Smooth muscle cell (in vitro differentiated cells): ENCODE data around the gene POLR1G. TPM values are rescaled to one million over a fixed set of nuclear protein-coding genes. Genes with fewer than 3 reads are reported as not detected.
A peak's percentile ranks its signal among the peaks of the same experiment; 100 is the strongest.

Experiments
- DNase-seq: peaks from one replicate; lab custom pipeline; 2025; ENCODE audit not compliant: unreplicated experiment; lab: John Stamatoyannopoulos, UW
- H2AFZ ChIP-seq: fragments of 200-600 bp; sonication (generic); 2 replicates; pipeline ENCODE4 v1.6.0; 2016; ENCODE audit warnings: antibody characterized with exemption, low read depth, mild to moderate bottlenecking
- H3F3A ChIP-seq: fragments of 200-600 bp; sonication (generic); 2 replicates; pipeline ENCODE4 v1.6.0; 2017; ENCODE audit warnings: antibody characterized with exemption, low read depth
- H3K27ac ChIP-seq: fragments of 200-600 bp; sonication (generic); 2 replicates; pipeline ENCODE4 v1.5.1; 2016; ENCODE audit warnings: low read depth, mild to moderate bottlenecking
- H3K27me3 ChIP-seq: fragments of 200-600 bp; sonication (generic); 2 replicates; pipeline ENCODE4 v1.6.1; 2016; ENCODE audit warnings: low read depth, mild to moderate bottlenecking
- H3K36me3 ChIP-seq: fragments of 200-600 bp; sonication (generic); 2 replicates; pipeline ENCODE4 v1.5.1; 2016; ENCODE audit warnings: low read depth
- H3K4me1 ChIP-seq: fragments of 200-600 bp; sonication (generic); 2 replicates; pipeline ENCODE4 v1.5.1; 2016; ENCODE audit warnings: low read depth
- H3K4me2 ChIP-seq: fragments of 200-600 bp; sonication (generic); 2 replicates; pipeline ENCODE4 v1.6.0; 2016; ENCODE audit warnings: mild to moderate bottlenecking
- H3K4me3 ChIP-seq: fragments of 200-600 bp; sonication (generic); 2 replicates; pipeline ENCODE4 v1.5.1; 2016; ENCODE audit warnings: mild to moderate bottlenecking
- H3K79me2 ChIP-seq: fragments of 200-600 bp; sonication (generic); 2 replicates; pipeline ENCODE4 v1.6.0; 2016; ENCODE audit warnings: low read depth, mild to moderate bottlenecking
- H3K9ac ChIP-seq: fragments of 200-600 bp; sonication (generic); 2 replicates; pipeline ENCODE4 v1.6.0; 2016; ENCODE audit warnings: low read depth
- H3K9me3 ChIP-seq: fragments of 200-600 bp; sonication (generic); replicated peaks from 2 replicates; pipeline ENCODE4 v1.5.1; 2016; ENCODE audit warnings: low read depth
- H4K20me1 ChIP-seq: fragments of 200-600 bp; sonication (generic); 2 replicates; pipeline ENCODE4 v1.6.0; 2016; ENCODE audit warnings: low read depth
- WGBS: methylation state at CpG from one replicate; pipeline ENCODE4 v1.1.7; 2016; ENCODE audit warnings: low lambda C conversion rate; 5-methylcytosine and 5-hydroxymethylcytosine counted together
- microRNA-seq: library from miRNA; unstranded; fragments of <30 nt; microRNA quantifications from one replicate; pipeline ENCODE4, GENCODE V29; 2016; ENCODE audit warnings: borderline number of aligned reads
- polyA plus RNA-seq: library from polyadenylated mRNA; unstranded; fragments of >200 nt; fragmentation: Nextera tagmentation; extraction: Ambion mirVana; gene quantifications from 2 replicates; pipeline ENCODE4 v1.2.1, GENCODE V29; 2016
- small RNA-seq: library from RNA; depleted of rRNA; stranded (forward); fragments of <200 nt; gene quantifications from one replicate; pipeline ENCODE3, GENCODE V24; 2014
- total RNA-seq: library from RNA; depleted of rRNA; stranded (reverse); fragments of >200 nt; gene quantifications from 2 replicates; pipeline ENCODE4 v1.2.3, GENCODE V29; 2014
- TF ChIP-seq, protein P1 (sequence below): fragments of 200-600 bp; sonication (generic); IDR thresholded peaks from 2 replicates; pipeline ENCODE4 v1.5.1; 2017; ENCODE audit warnings: borderline replicate concordance, mild to moderate bottlenecking, antibody characterized with exemption; ENCODE audit not compliant: insufficient read depth, poor library complexity, severe bottlenecking

Gene POLR1G
- total and polyA plus RNA-seq, 2 experiments from 2014 or later = 1.6 to 2.7 TPM

DNA sequence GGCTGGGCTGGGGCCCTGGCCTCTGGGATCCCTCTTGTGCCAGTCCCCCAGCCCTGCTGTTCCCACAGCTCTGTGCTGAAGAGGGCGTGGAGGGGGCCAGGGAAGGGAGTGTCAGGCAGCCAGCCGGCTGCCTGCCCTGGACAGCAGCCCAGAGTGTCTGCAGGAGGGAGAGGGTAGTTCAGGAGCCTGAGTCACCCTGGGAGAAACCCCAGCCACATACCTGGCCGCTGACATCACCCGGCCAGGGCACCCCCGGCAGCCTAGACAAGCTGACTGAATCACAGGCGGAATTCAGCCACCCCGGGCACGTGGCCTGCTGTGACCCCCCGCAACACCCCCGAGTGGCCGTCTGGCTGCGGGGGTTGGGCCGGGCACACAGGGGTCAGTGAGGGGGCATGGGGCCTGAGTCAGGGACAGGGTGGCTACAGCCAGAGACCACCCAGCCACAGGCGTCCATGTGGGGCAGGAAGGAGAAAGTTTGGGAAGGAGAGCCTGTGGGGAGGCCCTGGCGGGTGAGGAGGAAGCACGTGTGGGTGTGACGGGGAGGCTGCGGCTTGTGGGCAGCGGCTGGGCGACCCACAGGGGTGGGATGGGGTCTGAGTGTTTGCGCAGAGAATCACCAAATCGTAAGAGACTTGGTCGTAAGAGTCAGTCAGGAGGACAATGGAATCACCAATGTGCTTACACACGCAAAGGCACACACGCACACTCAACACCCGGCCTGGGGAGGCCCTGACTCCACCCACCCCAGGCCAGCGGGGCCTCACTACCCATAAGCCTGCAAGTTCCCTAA lies 49.5 kb downstream of the POLR1G start:
- H3K36me3 ChIP-seq = no peaks in the 10 kb centered on the region
- H3K4me2 ChIP-seq = peak overlapping the region; percentile 74
- H3K9me3 ChIP-seq = no peaks in the 10 kb centered on the region
- H3K27ac ChIP-seq = peak overlapping the region; percentile 99
- no peak overlapping the region for H2AFZ ChIP-seq
- peak overlapping the region; percentile 95 for H3K9ac ChIP-seq
- peak; percentile 89 for DNase-seq
- TF ChIP-seq, protein P1, sequence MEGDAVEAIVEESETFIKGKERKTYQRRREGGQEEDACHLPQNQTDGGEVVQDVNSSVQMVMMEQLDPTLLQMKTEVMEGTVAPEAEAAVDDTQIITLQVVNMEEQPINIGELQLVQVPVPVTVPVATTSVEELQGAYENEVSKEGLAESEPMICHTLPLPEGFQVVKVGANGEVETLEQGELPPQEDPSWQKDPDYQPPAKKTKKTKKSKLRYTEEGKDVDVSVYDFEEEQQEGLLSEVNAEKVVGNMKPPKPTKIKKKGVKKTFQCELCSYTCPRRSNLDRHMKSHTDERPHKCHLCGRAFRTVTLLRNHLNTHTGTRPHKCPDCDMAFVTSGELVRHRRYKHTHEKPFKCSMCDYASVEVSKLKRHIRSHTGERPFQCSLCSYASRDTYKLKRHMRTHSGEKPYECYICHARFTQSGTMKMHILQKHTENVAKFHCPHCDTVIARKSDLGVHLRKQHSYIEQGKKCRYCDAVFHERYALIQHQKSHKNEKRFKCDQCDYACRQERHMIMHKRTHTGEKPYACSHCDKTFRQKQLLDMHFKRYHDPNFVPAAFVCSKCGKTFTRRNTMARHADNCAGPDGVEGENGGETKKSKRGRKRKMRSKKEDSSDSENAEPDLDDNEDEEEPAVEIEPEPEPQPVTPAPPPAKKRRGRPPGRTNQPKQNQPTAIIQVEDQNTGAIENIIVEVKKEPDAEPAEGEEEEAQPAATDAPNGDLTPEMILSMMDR = no peak
- 2% methylated on average over 27 of the region's 27 CpGs for WGBS
- H3K4me1 ChIP-seq = no peaks in the 10 kb centered on the region
- H3F3A ChIP-seq = peaks cover 3% of the 10 kb centered on the region
- no peak overlapping the region for H3K4me3 ChIP-seq
- no peaks in the 10 kb centered on the region for H4K20me1 ChIP-seq
- H3K79me2 ChIP-seq = no peaks in the 10 kb centered on the region
- H3K27me3 ChIP-seq = no peaks in the 10 kb centered on the region

GRCh38 chr19:45456500-45456815 lies 50.0 kb downstream of the POLR1G start:
- H3K4me3 ChIP-seq = no peak overlapping the region
- H2AFZ ChIP-seq = no peak overlapping the region
- H3K27ac ChIP-seq = peak overlapping the region; percentile 99
- no peaks in the 10 kb centered on the region for H3K79me2 ChIP-seq
- no peaks in the 10 kb centered on the region for H3F3A ChIP-seq
- DNase-seq = no peak
- H3K9me3 ChIP-seq = no peaks in the 10 kb centered on the region
- 42% methylated on average over 2 of the region's 2 CpGs for WGBS
- TF ChIP-seq, protein P1 = no peak
- no peaks in the 10 kb centered on the region for H3K27me3 ChIP-seq
- no peaks in the 10 kb centered on the region for H4K20me1 ChIP-seq
- H3K9ac ChIP-seq = peak overlapping the region; percentile 95
- peak overlapping the region; percentile 74 for H3K4me2 ChIP-seq
- no peaks in the 10 kb centered on the region for H3K36me3 ChIP-seq
- H3K4me1 ChIP-seq = no peaks in the 10 kb centered on the region

- DNase-seq = no peak
- no peak overlapping the region for H3K9ac ChIP-seq
- H3K4me2 ChIP-seq = no peak overlapping the region
- H3F3A ChIP-seq = no peaks in the 10 kb centered on the region
- H3K9me3 ChIP-seq = no peaks in the 10 kb centered on the region
- TF ChIP-seq, protein P1 = no peak
- no peak overlapping the region for H3K27ac ChIP-seq
- no peaks in the 10 kb centered on the region for H3K79me2 ChIP-seq
- no peak overlapping the region for H2AFZ ChIP-seq
- H3K27me3 ChIP-seq = no peaks in the 10 kb centered on the region
- no peaks in the 10 kb centered on the region for H3K4me1 ChIP-seq
- H3K36me3 ChIP-seq = no peaks in the 10 kb centered on the region
- H3K4me3 ChIP-seq = no peak overlapping the region
- H4K20me1 ChIP-seq = no peaks in the 10 kb centered on the region
Observed at GRCh38 chr19:45457776-45458175, 51.3 kb downstream of the POLR1G start.

Small RNAs within 50 kb of the gene (microRNA-seq; reads per million reads assigned to microRNA genes)
- gene MIR6088 = not detected

Small RNAs within 50 kb of the gene (small RNA-seq; reads per million reads assigned to genes)
- not detected for gene MIR6088

Other genes with a start within 250 kb of the POLR1G start
- 1.1 and 1.6 TPM in 2 replicates for gene NKPD1, start 245.7 kb upstream of the POLR1G start, total RNA-seq
- 0.13 and 1.1 TPM in 2 replicates for gene NKPD1, start 245.7 kb upstream of the POLR1G start, polyA plus RNA-seq
- gene TRAPPC6A, start 228.4 kb upstream of the POLR1G start, total RNA-seq = 6.0 and 10.2 TPM in 2 replicates
- 31.0 and 32.2 TPM in 2 replicates for gene TRAPPC6A, start 228.4 kb upstream of the POLR1G start, polyA plus RNA-seq
- gene BLOC1S3, start 227.9 kb upstream of the POLR1G start, total RNA-seq = 3.5 and 5.5 TPM in 2 replicates
- 7.7 and 14.5 TPM in 2 replicates for gene BLOC1S3, start 227.9 kb upstream of the POLR1G start, polyA plus RNA-seq
- gene EXOC3L2, start 161.2 kb upstream of the POLR1G start, total RNA-seq = 0.76 and 1.8 TPM in 2 replicates
- 6.0 and 7.5 TPM in 2 replicates for gene EXOC3L2, start 161.2 kb upstream of the POLR1G start, polyA plus RNA-seq
- gene MARK4, start 155.4 kb upstream of the POLR1G start, total RNA-seq = 20.0 and 23.0 TPM in 2 replicates
- gene MARK4, start 155.4 kb upstream of the POLR1G start, polyA plus RNA-seq = 15.6 and 21.9 TPM in 2 replicates
- not detected in 2 replicates for gene CKM, start 83.8 kb upstream of the POLR1G start, total RNA-seq
- 0.31 TPM in 1 of 2 replicates, not detected in the other for gene CKM, start 83.8 kb upstream of the POLR1G start, polyA plus RNA-seq
- 2.6 and 6.3 TPM in 2 replicates for gene KLC3, start 65.9 kb upstream of the POLR1G start, total RNA-seq
- gene KLC3, start 65.9 kb upstream of the POLR1G start, polyA plus RNA-seq = 4.8 and 11.2 TPM in 2 replicates
- 12.8 and 13.4 TPM in 2 replicates for gene ERCC2, start 36.1 kb upstream of the POLR1G start, total RNA-seq
- gene ERCC2, start 36.1 kb upstream of the POLR1G start, polyA plus RNA-seq = 5.7 and 14.6 TPM in 2 replicates
- 26.3 and 66.4 TPM in 2 replicates for gene PPP1R13L, start 1.6 kb upstream of the POLR1G start, total RNA-seq
- gene PPP1R13L, start 1.6 kb upstream of the POLR1G start, polyA plus RNA-seq = 28.1 and 77.1 TPM in 2 replicates
- 60.8 and 72.6 TPM in 2 replicates for gene ERCC1, start 17.3 kb downstream of the POLR1G start, total RNA-seq
- 81.5 and 90.4 TPM in 2 replicates for gene ERCC1, start 17.3 kb downstream of the POLR1G start, polyA plus RNA-seq
- 171 and 186 TPM in 2 replicates for gene FOSB, start 61.4 kb downstream of the POLR1G start, total RNA-seq
- 178 and 299 TPM in 2 replicates for gene FOSB, start 61.4 kb downstream of the POLR1G start, polyA plus RNA-seq
- gene RTN2, start 90.4 kb downstream of the POLR1G start, total RNA-seq = 6.3 and 20.5 TPM in 2 replicates
- gene RTN2, start 90.4 kb downstream of the POLR1G start, polyA plus RNA-seq = 24.4 and 28.0 TPM in 2 replicates
- 0.58 TPM in 1 of 2 replicates, not detected in the other for gene PPM1N, start 91.8 kb downstream of the POLR1G start, total RNA-seq
- 0.16 and 1.3 TPM in 2 replicates for gene PPM1N, start 91.8 kb downstream of the POLR1G start, polyA plus RNA-seq
- gene VASP, start 100.8 kb downstream of the POLR1G start, total RNA-seq = 75.8 and 83.8 TPM in 2 replicates
- gene VASP, start 100.8 kb downstream of the POLR1G start, polyA plus RNA-seq = 73.6 and 107 TPM in 2 replicates
- 6.2 and 8.8 TPM in 2 replicates for gene OPA3, start 178.2 kb downstream of the POLR1G start, total RNA-seq
- 10.3 and 13.3 TPM in 2 replicates for gene OPA3, start 178.2 kb downstream of the POLR1G start, polyA plus RNA-seq
- not detected in 2 replicates for gene GPR4, start 195.6 kb downstream of the POLR1G start, total RNA-seq
- gene GPR4, start 195.6 kb downstream of the POLR1G start, polyA plus RNA-seq = 0.31 TPM in 1 of 2 replicates, not detected in the other
- gene EML2, start 232.8 kb downstream of the POLR1G start, total RNA-seq = 7.7 and 15.6 TPM in 2 replicates
- 19.0 and 20.8 TPM in 2 replicates for gene EML2, start 232.8 kb downstream of the POLR1G start, polyA plus RNA-seq